ENCODE data around the gene RNF14. TPM values are rescaled to one million over a fixed set of nuclear protein-coding genes. Genes with fewer than 3 reads are reported as not detected.

RNF14 gene
- total RNA-seq, 1 experiment from 2014 or later: 29.7 TPM

DNA sequence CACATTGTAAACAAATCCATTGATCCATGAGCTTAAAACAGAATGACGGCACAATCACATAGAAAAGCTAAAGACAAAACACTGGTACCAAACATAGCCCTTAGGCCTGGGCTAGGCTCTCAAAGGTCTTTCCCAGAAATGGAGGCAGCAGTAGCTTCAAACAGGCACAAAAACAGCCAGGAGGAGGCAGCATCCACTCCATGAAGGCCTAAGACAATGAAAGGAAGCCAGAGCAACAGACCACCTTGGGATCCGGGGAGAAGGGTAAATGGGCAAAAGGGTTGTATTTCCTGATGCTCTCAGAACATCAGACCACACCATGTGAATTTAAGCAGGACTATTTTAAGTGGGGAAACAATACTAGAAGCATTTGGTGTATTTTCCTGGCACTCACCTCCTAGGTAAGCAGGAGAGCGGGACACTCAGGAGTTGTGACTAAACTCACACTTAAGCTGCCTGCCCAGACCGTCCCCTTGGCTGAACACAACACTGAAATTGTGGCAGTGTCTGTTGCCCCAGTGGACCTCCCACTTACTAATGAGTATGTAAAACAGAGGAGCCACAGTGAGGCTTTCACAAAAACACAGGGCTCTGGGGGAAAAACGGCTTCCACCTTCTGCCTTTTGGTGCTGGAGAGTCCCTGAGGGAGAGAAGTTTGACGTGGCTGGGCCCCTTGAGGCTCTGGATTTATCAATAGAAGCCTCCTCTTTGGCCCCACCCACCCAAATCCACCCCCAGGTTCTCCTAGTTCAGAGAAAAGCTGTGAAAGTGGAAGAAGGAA lies 32.0 kb downstream of the RNF14 start:
- no peaks in the 10 kb centered on the region for H3K4me1 ChIP-seq (replicated peaks; ENCODE audit: insufficient read depth)
- no peak overlapping the region for H3K4me2 ChIP-seq
- H4K20me1 ChIP-seq (ENCODE audit: insufficient read depth): no peaks in the 10 kb centered on the region
- CTCF ChIA-PET: interaction anchor here (0.6 kb wide), 1 partner anchor 11 kb away, joined by 4 read pairs; no protein-coding TSS in a partner anchor
- no peak overlapping the region for H3K27ac ChIP-seq
- H3K27me3 ChIP-seq (ENCODE audit: insufficient read depth, low read depth): no peaks in the 10 kb centered on the region
- no peak for TF ChIP-seq EZH2 (IDR thresholded peaks at IDR 0.05; ENCODE audit: low read depth)
- TF ChIP-seq, protein P1, sequence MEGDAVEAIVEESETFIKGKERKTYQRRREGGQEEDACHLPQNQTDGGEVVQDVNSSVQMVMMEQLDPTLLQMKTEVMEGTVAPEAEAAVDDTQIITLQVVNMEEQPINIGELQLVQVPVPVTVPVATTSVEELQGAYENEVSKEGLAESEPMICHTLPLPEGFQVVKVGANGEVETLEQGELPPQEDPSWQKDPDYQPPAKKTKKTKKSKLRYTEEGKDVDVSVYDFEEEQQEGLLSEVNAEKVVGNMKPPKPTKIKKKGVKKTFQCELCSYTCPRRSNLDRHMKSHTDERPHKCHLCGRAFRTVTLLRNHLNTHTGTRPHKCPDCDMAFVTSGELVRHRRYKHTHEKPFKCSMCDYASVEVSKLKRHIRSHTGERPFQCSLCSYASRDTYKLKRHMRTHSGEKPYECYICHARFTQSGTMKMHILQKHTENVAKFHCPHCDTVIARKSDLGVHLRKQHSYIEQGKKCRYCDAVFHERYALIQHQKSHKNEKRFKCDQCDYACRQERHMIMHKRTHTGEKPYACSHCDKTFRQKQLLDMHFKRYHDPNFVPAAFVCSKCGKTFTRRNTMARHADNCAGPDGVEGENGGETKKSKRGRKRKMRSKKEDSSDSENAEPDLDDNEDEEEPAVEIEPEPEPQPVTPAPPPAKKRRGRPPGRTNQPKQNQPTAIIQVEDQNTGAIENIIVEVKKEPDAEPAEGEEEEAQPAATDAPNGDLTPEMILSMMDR (conservative IDR thresholded peaks at IDR 0.05): peak; percentile 39; the same call in 1 of the 2 replicates
- no peaks in the 10 kb centered on the region for H3K79me2 ChIP-seq (ENCODE audit: low read depth)
- H3K9me3 ChIP-seq (ENCODE audit: insufficient read depth, low read depth): no peaks in the 10 kb centered on the region
- no TSS peak for BruUV-seq (replicated peaks)
- H3K9me2 ChIP-seq (ENCODE audit: insufficient read depth): no peaks in the 10 kb centered on the region
- no peak overlapping the region for H2AFZ ChIP-seq
- no peak overlapping the region for H3K4me3 ChIP-seq
- peaks cover 20% of the 10 kb centered on the region; the same call in 1 of the 2 replicates for H3F3A ChIP-seq (ENCODE audit: insufficient read depth, low read depth)
- POLR2A ChIA-PET (ENCODE audit: unreplicated experiment): no interaction called here
- DNase-seq: no peak
- intact Hi-C loops (cut with micrococcal nuclease; ENCODE audit: unreplicated experiment): no loop called here
- H3K36me3 ChIP-seq (ENCODE audit: low read depth): 0 out of 2 replicates have a peak, but pooled peaks cover 5% of the 10 kb centered on the region

DNA sequence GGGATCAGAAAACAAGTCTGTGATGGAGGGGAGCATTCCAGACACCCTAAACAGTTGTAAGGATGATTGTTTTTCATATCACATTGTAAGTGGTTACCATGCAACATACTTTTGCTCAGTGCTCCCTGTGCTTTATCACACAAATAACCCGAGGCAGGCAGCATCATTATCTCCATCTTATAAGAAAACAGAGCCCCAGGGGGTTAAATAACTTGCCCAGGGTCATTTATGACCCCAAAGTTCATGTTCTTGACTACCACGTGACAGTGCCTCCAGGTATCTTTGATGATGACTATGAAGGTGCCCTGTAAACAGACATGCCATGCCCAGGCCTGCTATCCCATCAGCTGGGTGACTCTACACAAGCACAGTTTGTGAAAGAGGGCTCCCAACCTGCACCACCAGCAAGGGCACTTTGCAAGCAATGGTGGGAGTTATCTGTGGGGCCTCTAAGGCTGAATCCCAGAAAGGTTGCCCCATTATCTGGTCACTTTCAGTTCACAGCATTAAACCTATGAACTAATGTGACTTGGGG lies 34.4 kb downstream of the RNF14 start:
- H3K27me3 ChIP-seq (ENCODE audit: insufficient read depth, low read depth): no peaks in the 10 kb centered on the region
- ChIA-PET POLR2A (ENCODE audit: unreplicated experiment) (no interaction called here), CTCF (no interaction called here)
- H3K27ac ChIP-seq: no peak overlapping the region
- H2AFZ ChIP-seq: no peak overlapping the region
- H3F3A ChIP-seq (ENCODE audit: insufficient read depth, low read depth): peaks cover 20% of the 10 kb centered on the region; the same call in 1 of the 2 replicates
- H3K4me2 ChIP-seq: no peak overlapping the region
- H3K4me3 ChIP-seq: no peak overlapping the region
- H3K4me1 ChIP-seq (replicated peaks; ENCODE audit: insufficient read depth): no peaks in the 10 kb centered on the region
- TF ChIP-seq, protein P1 (conservative IDR thresholded peaks at IDR 0.05): no peak
- no peak for TF ChIP-seq EZH2 (IDR thresholded peaks at IDR 0.05; ENCODE audit: low read depth)
- no TSS peak for BruUV-seq (replicated peaks)
- no peaks in the 10 kb centered on the region for H4K20me1 ChIP-seq (ENCODE audit: insufficient read depth)
- H3K9me3 ChIP-seq (ENCODE audit: insufficient read depth, low read depth): no peaks in the 10 kb centered on the region
- no peaks in the 10 kb centered on the region for H3K79me2 ChIP-seq (ENCODE audit: low read depth)
- intact Hi-C loops (cut with micrococcal nuclease; ENCODE audit: unreplicated experiment): no loop called here
- no peaks in the 10 kb centered on the region for H3K9me2 ChIP-seq (ENCODE audit: insufficient read depth)
- 0 out of 2 replicates have a peak, but pooled peaks cover 8% of the 10 kb centered on the region for H3K36me3 ChIP-seq (ENCODE audit: low read depth)
- DNase-seq: no peak

DNA sequence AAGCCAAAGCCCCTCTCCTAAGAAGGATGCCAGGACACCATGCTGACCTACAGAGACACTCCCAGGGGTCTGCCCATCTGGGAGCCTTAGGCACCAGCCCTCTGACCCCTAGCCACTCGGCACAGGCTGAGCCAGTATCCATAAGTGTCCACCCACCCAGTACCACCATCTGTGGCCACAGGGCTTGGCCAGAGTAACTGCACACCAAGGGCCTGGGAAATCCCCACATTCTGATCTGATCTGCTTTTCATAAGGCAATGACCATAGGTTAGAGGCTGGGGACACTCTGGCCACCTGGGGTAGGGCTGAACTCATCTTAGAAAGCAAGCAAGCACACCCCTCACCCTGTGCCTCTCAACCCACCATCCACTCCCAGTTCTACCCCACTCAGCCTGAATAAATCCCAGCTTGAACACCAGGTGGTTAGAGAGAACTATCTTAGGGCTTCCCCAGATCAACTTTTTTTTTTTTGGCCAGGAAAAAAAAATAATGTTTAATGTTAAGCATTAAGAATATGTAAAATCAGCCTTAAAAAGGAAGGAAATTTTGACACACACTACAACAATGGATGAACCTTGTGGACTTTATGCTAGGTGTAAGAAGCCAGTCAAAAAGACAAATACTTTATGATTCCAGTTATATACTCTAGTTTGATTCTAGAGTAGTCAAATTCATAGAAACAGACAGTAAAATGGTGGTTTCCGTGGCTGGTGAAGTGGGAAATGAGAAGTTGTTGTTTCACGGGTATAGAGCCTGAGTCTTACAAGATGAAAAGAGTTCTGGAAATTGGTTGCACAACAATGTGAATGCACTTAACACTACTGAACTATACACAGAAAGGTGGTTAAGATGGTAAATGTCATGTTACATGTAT lies 37.7 kb downstream of the RNF14 start:
- no peaks in the 10 kb centered on the region for H3K4me1 ChIP-seq (replicated peaks; ENCODE audit: insufficient read depth)
- H3K36me3 ChIP-seq (ENCODE audit: low read depth): 0 out of 2 replicates have a peak, but pooled peaks cover 12% of the 10 kb centered on the region
- POLR2A ChIA-PET (ENCODE audit: unreplicated experiment): no interaction called here
- CTCF ChIA-PET: interaction anchor here (0.5 kb wide), 1 partner anchor 135 kb away, joined by 14 read pairs; no protein-coding TSS in a partner anchor
- peaks cover 8% of the 10 kb centered on the region; the same call in 1 of the 2 replicates for H3F3A ChIP-seq (ENCODE audit: insufficient read depth, low read depth)
- H3K27ac ChIP-seq: no peak overlapping the region
- H2AFZ ChIP-seq: no peak overlapping the region
- no TSS peak for BruUV-seq (replicated peaks)
- H3K79me2 ChIP-seq (ENCODE audit: low read depth): no peaks in the 10 kb centered on the region
- no peaks in the 10 kb centered on the region for H3K9me2 ChIP-seq (ENCODE audit: insufficient read depth)
- TF ChIP-seq EZH2 (IDR thresholded peaks at IDR 0.05; ENCODE audit: low read depth): no peak
- DNase-seq: no peak
- H3K27me3 ChIP-seq (ENCODE audit: insufficient read depth, low read depth): no peaks in the 10 kb centered on the region
- intact Hi-C loops (cut with micrococcal nuclease; ENCODE audit: unreplicated experiment): no loop called here
- H3K9me3 ChIP-seq (ENCODE audit: insufficient read depth, low read depth): no peaks in the 10 kb centered on the region
- H4K20me1 ChIP-seq (ENCODE audit: insufficient read depth): no peaks in the 10 kb centered on the region
- H3K4me2 ChIP-seq: no peak overlapping the region
- no peak overlapping the region for H3K4me3 ChIP-seq
